Neural crest cell (in vitro differentiated cells): ENCODE measurements around the gene OBP2B. TPM values are rescaled to one million over a fixed set of nuclear protein-coding genes. Genes with fewer than 3 reads are reported as not detected.

ENCODE experiments used
- DNase-seq: peaks from one replicate; pipeline ENCODE4 v3.0.0; 2021; ENCODE audit warnings: low read depth, mixed read lengths, low spot score
- H3K27ac Mint-ChIP-seq: one replicate; pipeline ENCODE4 v1.8.0; 2021; ENCODE audit warnings: mild to moderate bottlenecking, mixed read lengths; ENCODE audit not compliant: unreplicated experiment
- H3K27me3 Mint-ChIP-seq: 2 replicates; pipeline ENCODE4 v1.8.0; 2021; ENCODE audit warnings: low read depth, mild to moderate bottlenecking, mixed read lengths
- H3K36me3 Mint-ChIP-seq: 2 replicates; pipeline ENCODE4 v1.8.0; 2021; ENCODE audit warnings: low read depth, mild to moderate bottlenecking, mixed read lengths
- H3K4me1 Mint-ChIP-seq: 2 replicates; pipeline ENCODE4 v1.8.0; 2021; ENCODE audit warnings: mixed read lengths
- H3K4me3 Mint-ChIP-seq: one replicate; pipeline ENCODE4 v1.8.0; 2021; ENCODE audit warnings: mild to moderate bottlenecking, mixed read lengths
- H3K9me3 Mint-ChIP-seq: 2 replicates; pipeline ENCODE4 v1.8.0; 2021; ENCODE audit warnings: mixed read lengths
- CTCF ChIP-seq: fragments of 200-600 bp; sonication (generic); conservative IDR thresholded peaks from 2 replicates; pipeline ENCODE4 v1.5.0; 2021; ENCODE audit warnings: antibody characterized with exemption, mild to moderate bottlenecking
- total RNA-seq: library from RNA; stranded (reverse); gene quantifications from 2 replicates; pipeline ENCODE4 v1.2.1, GENCODE V29; 2021

The OBP2B gene
- total RNA-seq, 1 donor from 2014 or later: not detected

GRCh38 chr9:133203506-133204075, 5.5 kb downstream of the OBP2B start:
- no peak overlapping the region for H3K4me3 Mint-ChIP-seq
- H3K27me3 Mint-ChIP-seq: peaks cover 12% of the 10 kb centered on the region
- H3K4me1 Mint-ChIP-seq: no peaks in the 10 kb centered on the region
- no peak overlapping the region for H3K27ac Mint-ChIP-seq
- TF ChIP-seq CTCF: no peak
- no peaks in the 10 kb centered on the region for H3K36me3 Mint-ChIP-seq
- H3K9me3 Mint-ChIP-seq: no peaks in the 10 kb centered on the region
- no peak for DNase-seq

GRCh38 chr9:133202688-133203453, 6.2 kb downstream of the OBP2B start:
- DNase-seq: no peak
- Mint-ChIP-seq H3K9me3 (no peaks in the 10 kb centered on the region), H3K36me3 (no peaks in the 10 kb centered on the region), H3K4me1 (no peaks in the 10 kb centered on the region), H3K4me3 (no peak overlapping the region), H3K27ac (no peak overlapping the region), H3K27me3 (peaks cover 16% of the 10 kb centered on the region)
- no peak for TF ChIP-seq CTCF

GRCh38 chr9:133202145-133202513, 6.9 kb downstream of the OBP2B start:
- Mint-ChIP-seq H3K9me3 (no peaks in the 10 kb centered on the region), H3K27me3 (peaks cover 19% of the 10 kb centered on the region), H3K4me1 (no peaks in the 10 kb centered on the region), H3K36me3 (no peaks in the 10 kb centered on the region), H3K27ac (no peak overlapping the region), H3K4me3 (no peak overlapping the region)
- TF ChIP-seq CTCF: no peak
- DNase-seq: no peak

GRCh38 chr9:133201424-133202144, 7.5 kb downstream of the OBP2B start:
- no peak for DNase-seq
- TF ChIP-seq CTCF: no peak
- H3K36me3 Mint-ChIP-seq: no peaks in the 10 kb centered on the region
- H3K27me3 Mint-ChIP-seq: peaks cover 19% of the 10 kb centered on the region
- no peaks in the 10 kb centered on the region for H3K9me3 Mint-ChIP-seq
- H3K4me1 Mint-ChIP-seq: no peaks in the 10 kb centered on the region
- no peak overlapping the region for H3K27ac Mint-ChIP-seq
- H3K4me3 Mint-ChIP-seq: no peak overlapping the region

- no peaks in the 10 kb centered on the region for H3K9me3 Mint-ChIP-seq
- no peak for TF ChIP-seq CTCF
- no peaks in the 10 kb centered on the region for H3K36me3 Mint-ChIP-seq
- H3K27ac Mint-ChIP-seq: no peak overlapping the region
- no peak for DNase-seq
- peaks cover 19% of the 10 kb centered on the region for H3K27me3 Mint-ChIP-seq
- no peak overlapping the region for H3K4me3 Mint-ChIP-seq
- H3K4me1 Mint-ChIP-seq: no peaks in the 10 kb centered on the region
Observed at GRCh38 chr9:133200631-133201030, 8.4 kb downstream of the OBP2B start.
